HCT116 (cell line): Measurements from ENCODE around the gene EBP. TPM values are rescaled to one million over a fixed set of nuclear protein-coding genes. Genes with fewer than 3 reads are reported as not detected.

Experiments
- ATAC-seq: fragments of 200-7000 bp; cut with Tn5 transposase; 2 replicates; pipeline ENCODE4 v1.9.1; 2020; ENCODE audit warnings: mild to moderate bottlenecking, moderate library complexity
- BruUV-seq: library from RNA; stranded (reverse); fragments of 400-500 nt; replicated peaks from 2 replicates; lab custom pipeline; 2021; lab: Mats Ljungman, UMichigan
- CTCF ChIA-PET: fragments of 300-600 bp; sonication (Branson Sonifier 250); formaldehyde crosslinking; loops from one replicate; lab custom pipeline; 2021; ENCODE audit warnings: antibody characterized with exemption; lab: Charles Lee
- POLR2A ChIA-PET: fragments of 300-600, 350-600 bp; sonication (Branson Sonifier 250); formaldehyde crosslinking; loops from one replicate; lab custom pipeline; 2021; ENCODE audit warnings: antibody characterized with exemption; lab: Charles Lee
- RAD21 ChIA-PET, 2 experiments: fragments of 300-600 bp; sonication (Branson Sonifier 250); formaldehyde crosslinking; loops; one replicate each; lab custom pipeline; 2023; ENCODE audit warnings: low total read pairs in 2 of 2; ENCODE audit not compliant: uncharacterized antibody in 2 of 2, unreplicated experiment in 2 of 2, low non-redundant PET in 1 of 2; lab: Charles Lee
- DNase-seq: peaks from one replicate; pipeline ENCODE4 v3.0.0-alpha.2; 2010; ENCODE audit warnings: low read depth, low spot score
- H2AFZ ChIP-seq: fragments of 200-600 bp; shearing (Covaris generic), sonication (generic); 2 replicates; pipeline ENCODE4 v1.6.1; 2017; ENCODE audit warnings: low read depth, mixed run types, mixed read lengths, antibody characterized with exemption, low read length; ENCODE audit not compliant: poor library complexity, severe bottlenecking
- H3K27ac ChIP-seq: 2 replicates; pipeline ENCODE4 v1.5.1; 2012; ENCODE audit warnings: low read depth, low read length
- H3K27me3 ChIP-seq: fragments of 200-600 bp; sonication (generic); 2 replicates; pipeline ENCODE4 v1.6.1; 2016; ENCODE audit warnings: mixed run types, low read length, mixed read lengths; ENCODE audit not compliant: insufficient read depth
- H3K36me3 ChIP-seq, 2 experiments: fragments of 200-500 bp in 1 of 2; fragments of 200-600 bp in 1 of 2; sonication (Bioruptor generic) in 1 of 2; sonication (generic) in 1 of 2; 2 replicates each; pipeline versions ENCODE4 v1.5.1 to v1.6.1; 2014 to 2016; ENCODE audit warnings: low read length in 2 of 2, inconsistent platforms in 1 of 2, mixed read lengths in 1 of 2, mixed run types in 1 of 2; ENCODE audit not compliant: insufficient read depth in 2 of 2, control insufficient read depth in 1 of 2
- H3K4me1 ChIP-seq, 2 experiments: fragments of 200-600 bp in 1 of 2; sonication (generic) in 1 of 2; 2 replicates each; pipeline versions ENCODE4 v1.5.1 to v1.6.1; 2012 to 2017; ENCODE audit warnings: low read length in 2 of 2, inconsistent platforms in 1 of 2, mild to moderate bottlenecking in 1 of 2, mixed read lengths in 1 of 2, mixed run types in 1 of 2, moderate library complexity in 1 of 2; ENCODE audit not compliant: insufficient read depth in 2 of 2, control insufficient read depth in 1 of 2
- H3K4me2 ChIP-seq: fragments of 200-600 bp; sonication (generic); 2 replicates; pipeline ENCODE4 v1.6.1; 2017; ENCODE audit warnings: mixed run types, low read length, mixed read lengths
- H3K4me3 ChIP-seq, 2 experiments: fragments of 200-600 bp in 1 of 2; sonication (generic) in 1 of 2; replicated peaks in 1 of 2; 2 replicates each; pipeline ENCODE4 v1.5.1; 2011 to 2016; ENCODE audit warnings: low read length in 2 of 2, control low read depth in 1 of 2, low read depth in 1 of 2, mild to moderate bottlenecking in 1 of 2, mixed read lengths in 1 of 2, mixed run types in 1 of 2
- H3K79me2 ChIP-seq: fragments of 200-600 bp; sonication (generic); 2 replicates; pipeline ENCODE4 v1.6.1; 2017; ENCODE audit warnings: mild to moderate bottlenecking, mixed run types, low read length, moderate library complexity, mixed read lengths; ENCODE audit not compliant: insufficient read depth
- H3K9ac ChIP-seq: fragments of 200-600 bp; sonication (generic); 2 replicates; pipeline ENCODE4 v1.6.1; 2016; ENCODE audit warnings: low read length, mixed read lengths
- H3K9me2 ChIP-seq: fragments of 200-600 bp; sonication (generic), shearing (Covaris generic); 2 replicates; pipeline ENCODE4 v1.6.1; 2017; ENCODE audit warnings: mixed run types, mild to moderate bottlenecking, moderate library complexity; ENCODE audit not compliant: insufficient read depth
- H3K9me3 ChIP-seq, 2 experiments: fragments of 200-500 bp in 1 of 2; fragments of 200-600 bp in 1 of 2; sonication (Bioruptor generic) in 1 of 2; sonication (generic) in 1 of 2; 2 replicates each; pipeline ENCODE4 v1.6.1; 2014 to 2017; ENCODE audit warnings: low read length in 2 of 2, mixed read lengths in 2 of 2, inconsistent platforms in 1 of 2, low read depth in 1 of 2, mild to moderate bottlenecking in 1 of 2, mixed run types in 1 of 2, moderate library complexity in 1 of 2; ENCODE audit not compliant: control insufficient read depth in 1 of 2, insufficient read depth in 1 of 2
- H4K20me1 ChIP-seq: fragments of 200-600 bp; sonication (generic), shearing (Covaris generic); 2 replicates; pipeline ENCODE4 v1.6.1; 2017; ENCODE audit warnings: mixed run types, mild to moderate bottlenecking, moderate library complexity; ENCODE audit not compliant: insufficient read depth
- CTCF ChIP-seq, 3 experiments: fragments of 200-600 bp in 1 of 3; sonication (generic) in 1 of 3; IDR thresholded peaks in 2 of 3; conservative IDR thresholded peaks in 1 of 3; 2 replicates each; pipeline ENCODE4 v1.5.1; 2012 to 2017; ENCODE audit warnings: low read depth in 2 of 3, low read length in 2 of 3, antibody characterized with exemption in 1 of 3, borderline replicate concordance in 1 of 3, control low read depth in 1 of 3, mild to moderate bottlenecking in 1 of 3, mixed read lengths in 1 of 3, mixed run types in 1 of 3, moderate library complexity in 1 of 3; ENCODE audit not compliant: insufficient read depth in 1 of 3
- POLR2AphosphoS5 ChIP-seq: IDR thresholded peaks from 2 replicates; pipeline ENCODE4 v1.6.1; 2011; ENCODE audit warnings: mild to moderate bottlenecking, low read depth, low read length, moderate library complexity
- ZFX ChIP-seq: fragments of 450-650 bp; IDR thresholded peaks from 2 replicates; pipeline ENCODE4 v1.6.1; 2017
- intact Hi-C: fragments of 100-400 bp; cut with micrococcal nuclease; formaldehyde crosslinking; loops from 2 replicates; pipeline ENCODE4 v1.10.0; 2022
- total RNA-seq: library from RNA; stranded (reverse); gene quantifications from one replicate; pipeline ENCODE4 v1.2.1, GENCODE V29; 2021; ENCODE audit not compliant: unreplicated experiment

EBP gene
- total RNA-seq, 1 experiment from 2014 or later: 93.8 TPM

GRCh38 chrX:48508400-48509244 is 13.0 kb upstream of the EBP start, which contains the start of gene PORCN:
Gene PORCN (plus strand): TSS chrX:48508992. CDS start chrX:48509821, 829 bp downstream.
- RAD21 ChIA-PET: no interaction called here
- no peak for DNase-seq
- peak within 1 kb of the TSS; percentile 78 for H3K27ac ChIP-seq

More at GRCh38 chrX:48508400-48509244, 13.0 kb upstream of the EBP start, which contains the start of gene PORCN:
- Histone ChIP-seq H3K9ac (peak within 1 kb of the TSS; percentile 73), H3K9me2 (no peaks in the 10 kb centered on the region), H3K4me1 (peaks cover 6 to 18% of the 10 kb centered on the region in 2 experiments; a peak in 3 of 4 replicates), H3K9me3 (no peaks in the 10 kb centered on the region), H3K36me3 (no peaks in the 10 kb centered on the region), H3K79me2 (no peaks in the 10 kb centered on the region), H3K4me2 (peak within 1 kb of the TSS; percentile 78), H3K27me3 (no peaks in the 10 kb centered on the region), H2AFZ (no peak within 1 kb of the TSS), H3K4me3 (peak within 1 kb of the TSS; percentile 51 to 68), H4K20me1 (no peaks in the 10 kb centered on the region)
- TSS peak; percentile 80 for BruUV-seq
- peak; percentile 91 for ATAC-seq
- intact Hi-C loops: loop anchor here (2.0 kb wide), 1 partner anchor 34 kb away; no protein-coding TSS in a partner anchor
- POLR2A ChIA-PET: interaction anchor here (1.0 to 1.3 kb wide), 2 partner anchors 12 to 31 kb away, joined by 3 to 4 read pairs; partner anchors contain the start of gene TBC1D25
- CTCF ChIA-PET: no interaction called here
- TF ChIP-seq ZFX: peak; percentile 55
- peak; percentile 50; the same call in 1 of the 2 replicates for TF ChIP-seq POLR2AphosphoS5
- no peak for TF ChIP-seq CTCF (IDR thresholded peaks at IDR 0.05 in 2 of 3, conservative IDR thresholded peaks at IDR 0.05 in 1 of 3; ENCODE audit: borderline replicate concordance in 1 of 3, insufficient read depth in 1 of 3, low read depth in 2 of 3, low read length in 2 of 3)
